GM12878 (cell line): ENCODE measurements around the gene AKNA.

ENCODE experiments used
- IKZF1 ChIP-seq: fragments of 450-650 bp; conservative IDR thresholded peaks from 2 replicates; pipeline ENCODE4 v1.6.1; 2017; ENCODE audit warnings: antibody characterized with exemption, mild to moderate bottlenecking
- MXI1 ChIP-seq: fragments of 150-350 bp; IDR thresholded peaks from 2 replicates; pipeline ENCODE4 v1.6.1; 2011; ENCODE audit warnings: low read depth, mild to moderate bottlenecking, inconsistent platforms, low read length, improper control_type of control experiment
- TF ChIP-seq, protein P1 (sequence below), 3 experiments: IDR thresholded peaks in 2 of 3; conservative IDR thresholded peaks in 1 of 3; 2 replicates each; pipeline ENCODE4 v1.5.1; 2011; ENCODE audit warnings: low read depth in 3 of 3, low read length in 3 of 3, mild to moderate bottlenecking in 3 of 3, control low read depth in 2 of 3, moderate library complexity in 2 of 3, inconsistent platforms in 1 of 3, mixed read lengths in 1 of 3; ENCODE audit not compliant: control insufficient read depth in 2 of 3, insufficient read depth in 1 of 3; ENCODE audit errors: extremely low read depth in 1 of 3

DNA sequence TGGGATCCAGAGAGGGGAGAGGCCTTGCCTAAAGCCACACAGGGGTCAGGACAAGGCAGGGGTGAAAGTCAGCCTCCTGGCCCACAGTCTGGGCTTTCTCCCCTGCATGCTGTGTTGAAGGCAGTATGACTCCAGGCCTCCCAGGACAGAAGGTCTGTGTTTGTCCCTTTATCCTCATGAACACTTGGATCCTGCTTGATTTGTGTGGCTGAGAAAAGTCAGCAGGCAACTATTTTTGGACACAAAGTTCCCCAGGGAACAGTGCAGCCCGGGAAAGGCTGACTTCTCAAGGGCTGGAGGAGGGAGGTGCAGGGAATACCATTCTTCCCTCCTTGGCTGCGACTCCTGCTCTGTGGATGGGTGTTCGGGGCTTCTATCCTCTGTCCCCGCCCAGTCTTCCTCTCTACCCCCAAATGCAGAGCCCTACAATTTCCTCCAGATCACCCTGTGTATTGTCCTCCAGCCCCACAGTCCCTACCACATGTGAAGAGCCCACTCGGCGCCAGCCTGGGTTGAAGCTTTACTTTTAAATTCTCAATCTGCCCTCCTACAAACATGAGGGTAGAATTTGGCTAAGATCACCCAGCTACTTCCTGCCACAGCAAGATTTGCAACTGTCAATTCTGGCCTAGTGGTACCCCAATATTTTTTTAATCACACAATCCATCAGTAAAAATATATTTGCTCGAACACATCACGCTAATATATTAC lies 4.1 kb downstream of the AKNA start:
- no peak for TF ChIP-seq IKZF1
- TF ChIP-seq MXI1 = no peak
- TF ChIP-seq, protein P1, sequence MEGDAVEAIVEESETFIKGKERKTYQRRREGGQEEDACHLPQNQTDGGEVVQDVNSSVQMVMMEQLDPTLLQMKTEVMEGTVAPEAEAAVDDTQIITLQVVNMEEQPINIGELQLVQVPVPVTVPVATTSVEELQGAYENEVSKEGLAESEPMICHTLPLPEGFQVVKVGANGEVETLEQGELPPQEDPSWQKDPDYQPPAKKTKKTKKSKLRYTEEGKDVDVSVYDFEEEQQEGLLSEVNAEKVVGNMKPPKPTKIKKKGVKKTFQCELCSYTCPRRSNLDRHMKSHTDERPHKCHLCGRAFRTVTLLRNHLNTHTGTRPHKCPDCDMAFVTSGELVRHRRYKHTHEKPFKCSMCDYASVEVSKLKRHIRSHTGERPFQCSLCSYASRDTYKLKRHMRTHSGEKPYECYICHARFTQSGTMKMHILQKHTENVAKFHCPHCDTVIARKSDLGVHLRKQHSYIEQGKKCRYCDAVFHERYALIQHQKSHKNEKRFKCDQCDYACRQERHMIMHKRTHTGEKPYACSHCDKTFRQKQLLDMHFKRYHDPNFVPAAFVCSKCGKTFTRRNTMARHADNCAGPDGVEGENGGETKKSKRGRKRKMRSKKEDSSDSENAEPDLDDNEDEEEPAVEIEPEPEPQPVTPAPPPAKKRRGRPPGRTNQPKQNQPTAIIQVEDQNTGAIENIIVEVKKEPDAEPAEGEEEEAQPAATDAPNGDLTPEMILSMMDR (IDR thresholded peaks at IDR 0.05 in 2 of 3, conservative IDR thresholded peaks at IDR 0.05 in 1 of 3; ENCODE audit: control insufficient read depth in 2 of 3, extremely low read depth in 1 of 3, insufficient read depth in 1 of 3, low read depth in 3 of 3, low read length in 3 of 3) = no peak
